Lower lobe of right lung (tissue), 2 donors: Measurements from ENCODE around the gene PPP4R3A. TPM values are rescaled to one million over a fixed set of nuclear protein-coding genes. Genes with fewer than 3 reads are reported as not detected.
"Not testable (repeated sequence)": the region's sequence is repeated elsewhere in the genome, so short reads cannot be mapped to it uniquely, and the experiment has no call there.

Source experiments
- ATAC-seq, 2 donors: fragments of 200-7000 bp; cut with Tn5 transposase; one replicate each; pipeline ENCODE4 v1.9.1; 2020 to 2022; ENCODE audit warnings: mild to moderate bottlenecking in 2 of 2, moderate library complexity in 2 of 2
- DNase-seq: peaks from one replicate; pipeline ENCODE4 v3.0.0-alpha.2; 2020
- H3K27ac ChIP-seq: fragments of 200-600 bp; one replicate; pipeline ENCODE4 v1.8.0; 2022
- H3K27me3 ChIP-seq: fragments of 200-600 bp; one replicate; pipeline ENCODE4 v1.8.0; 2022; ENCODE audit warnings: low read depth
- H3K36me3 ChIP-seq: fragments of 200-600 bp; one replicate; pipeline ENCODE4 v1.8.0; 2022; ENCODE audit warnings: mild to moderate bottlenecking
- H3K4me1 ChIP-seq: fragments of 200-600 bp; one replicate; pipeline ENCODE4 v1.8.0; 2022
- H3K4me3 ChIP-seq: fragments of 200-600 bp; one replicate; pipeline ENCODE4 v1.8.0; 2022; ENCODE audit warnings: mild to moderate bottlenecking
- H3K9me3 ChIP-seq: fragments of 200-600 bp; one replicate; pipeline ENCODE4 v1.8.0; 2022
- CTCF ChIP-seq: fragments of 200-600 bp; IDR thresholded peaks from one replicate; pipeline ENCODE4 v1.8.0; 2022; ENCODE audit warnings: antibody characterized with exemption, mild to moderate bottlenecking
- intact Hi-C: fragments of 100-400 bp; cut with DNase I; formaldehyde crosslinking; loops from one replicate; pipeline ENCODE4 v1.11.0; 2022
- total RNA-seq: library from RNA; stranded (reverse); fragmentation: NEBNext Ultra II Directional; extraction: Animal tissue kit (Norgen Biotek cat#: 25700); gene quantifications from one replicate; pipeline ENCODE4 v1.2.1, GENCODE V29; 2021
- donor health status: DM: no; HTN: yes; CAD: no; lungs with severe emphysema.

PPP4R3A gene
- total RNA-seq, 1 donor from 2014 or later, result 85.4 TPM

GRCh38 chr14:91545946-91546716 is 36.0 kb upstream of the PPP4R3A start:
- no peak for ATAC-seq
- Histone ChIP-seq H3K9me3 (peaks cover 8% of the 10 kb centered on the region), H3K27me3 (no peaks in the 10 kb centered on the region), H3K27ac (no peak overlapping the region), H3K36me3 (no peaks in the 10 kb centered on the region), H3K4me3 (no peak overlapping the region), H3K4me1 (no peaks in the 10 kb centered on the region)
- DNase-seq, result no peak
- intact Hi-C loops, result no loop called here
- no peak for TF ChIP-seq CTCF

- H3K27ac ChIP-seq, result no peak overlapping the region
- TF ChIP-seq CTCF, result no peak
- H3K4me3 ChIP-seq, result no peak overlapping the region
- intact Hi-C loops, result no loop called here
- H3K4me1 ChIP-seq, result no peaks in the 10 kb centered on the region
- H3K36me3 ChIP-seq, result no peaks in the 10 kb centered on the region
- no peak for ATAC-seq
- no peaks in the 10 kb centered on the region for H3K27me3 ChIP-seq
- peaks cover 8% of the 10 kb centered on the region for H3K9me3 ChIP-seq
- no peak for DNase-seq
These were observed 35.1 kb upstream of the PPP4R3A start for GRCh38 chr14:91545204-91545603.

GRCh38 chr14:91536327-91536726 is 26.2 kb upstream of the PPP4R3A start:
- Histone ChIP-seq H3K4me3 (no peak overlapping the region), H3K4me1 (no peaks in the 10 kb centered on the region), H3K27ac (no peak overlapping the region), H3K27me3 (no peaks in the 10 kb centered on the region), H3K9me3 (peaks cover 3% of the 10 kb centered on the region), H3K36me3 (no peaks in the 10 kb centered on the region)
- no peak for ATAC-seq
- DNase-seq, result no peak
- intact Hi-C loops, result no loop called here
- no peak for TF ChIP-seq CTCF

GRCh38 chr14:91534059-91534458 is 23.9 kb upstream of the PPP4R3A start:
- H3K27me3 ChIP-seq, H3K4me1 ChIP-seq, DNase-seq, H3K27ac ChIP-seq, intact Hi-C loops, H3K9me3 ChIP-seq, H3K36me3 ChIP-seq, H3K4me3 ChIP-seq, ATAC-seq: not testable (repeated sequence)

GRCh38 chr14:91533623-91534022 is 23.5 kb upstream of the PPP4R3A start:
- no peak for TF ChIP-seq CTCF
- no peak for ATAC-seq
- DNase-seq, result no peak
- Histone ChIP-seq H3K36me3 (no peaks in the 10 kb centered on the region), H3K9me3 (no peaks in the 10 kb centered on the region), H3K27ac (no peak overlapping the region), H3K4me1 (no peaks in the 10 kb centered on the region), H3K4me3 (no peak overlapping the region), H3K27me3 (no peaks in the 10 kb centered on the region)
- intact Hi-C loops, result no loop called here

GRCh38 chr14:91523972-91524371 is 13.9 kb upstream of the PPP4R3A start:
- Histone ChIP-seq H3K27ac (no peak overlapping the region), H3K36me3 (no peaks in the 10 kb centered on the region), H3K4me1 (no peaks in the 10 kb centered on the region), H3K9me3 (no peaks in the 10 kb centered on the region), H3K27me3 (no peaks in the 10 kb centered on the region), H3K4me3 (no peak overlapping the region)
- TF ChIP-seq CTCF, result no peak
- ATAC-seq, result no peak
- intact Hi-C loops, result no loop called here
- no peak for DNase-seq
